K562 (cell line): ENCODE measurements around the gene CCDC138. TPM values are rescaled to one million over a fixed set of nuclear protein-coding genes. Genes with fewer than 3 reads are reported as not detected.

Source experiments
- CBX5 ChIP-seq: IDR thresholded peaks from 2 replicates; pipeline ENCODE4 v1.6.1; 2014; ENCODE audit warnings: low read depth, borderline replicate concordance
- DNMT1 ChIP-seq: fragments of 450-650 bp; IDR thresholded peaks from 2 replicates; pipeline ENCODE4 v1.6.1; 2016; ENCODE audit warnings: antibody characterized with exemption, mild to moderate bottlenecking
- EHMT2 ChIP-seq: fragments of 450-650 bp; IDR thresholded peaks from 2 replicates; pipeline ENCODE4 v1.6.1; 2018; ENCODE audit warnings: antibody characterized with exemption
- EP400 ChIP-seq: fragments of 450-650 bp; IDR thresholded peaks from 2 replicates; pipeline ENCODE4 v1.6.1; 2017; ENCODE audit warnings: antibody characterized with exemption, mild to moderate bottlenecking, moderate library complexity
- ESRRB ChIP-seq: fragments of 250-450 bp; sonication (Bioruptor Pico); IDR thresholded peaks from 2 replicates; pipeline ENCODE4 v1.5.0; 2020; ENCODE audit warnings: mild to moderate bottlenecking, moderate library complexity, borderline replicate concordance
- ETV1 ChIP-seq: fragments of 450-650 bp; conservative IDR thresholded peaks from 2 replicates; pipeline ENCODE4 v1.6.1; 2016; ENCODE audit warnings: missing genetic modification characterization, control low read depth, low read depth, missing compliant biosample characterization
- FIP1L1 ChIP-seq: fragments of 200-400 bp; formaldehyde crosslinking; IDR thresholded peaks from 2 replicates; pipeline ENCODE4 v1.6.1; 2018; ENCODE audit warnings: mild to moderate bottlenecking, low read depth, low read length; ENCODE audit not compliant: poor library complexity, severe bottlenecking
- RBM25 ChIP-seq: fragments of 200-400 bp; formaldehyde crosslinking; IDR thresholded peaks from 2 replicates; pipeline ENCODE4 v1.6.1; 2018; ENCODE audit warnings: low read length, low read depth, moderate library complexity; ENCODE audit not compliant: severe bottlenecking
- SRSF9 ChIP-seq: fragments of 200-400 bp; formaldehyde crosslinking; IDR thresholded peaks from 2 replicates; pipeline ENCODE4 v1.6.1; 2017; ENCODE audit warnings: low read depth, low read length, borderline replicate concordance
- TRIM28 ChIP-seq: fragments of 450-650 bp; IDR thresholded peaks from 2 replicates; pipeline ENCODE4 v1.6.1; 2017
- ZEB2 ChIP-seq: fragments of 450-650 bp; IDR thresholded peaks from 2 replicates; pipeline ENCODE4 v1.6.1; 2016
- ZNF586 ChIP-seq: fragments of 450-650 bp; formaldehyde crosslinking; conservative IDR thresholded peaks from 2 replicates; pipeline ENCODE4 v1.4.0; 2020; ENCODE audit warnings: mild to moderate bottlenecking, moderate library complexity
- polyA plus RNA-seq, 8 experiments: library from polyadenylated mRNA; depleted of rRNA in 4 of 8; stranded (reverse) in 5 of 8; unstranded in 3 of 8; fragments of >200 nt; fragmentation: Nextera tagmentation in 2 of 8; fragmentation: Illumina TruSeq in 1 of 8; extraction: Ambion mirVana in 2 of 8; extraction: Trizol in 1 of 8; gene quantifications; 2 replicates each; pipeline versions ENCODE4 v1.2.1 to v1.2.3, GENCODE V29; 2011 to 2014; ENCODE audit warnings: inconsistent platforms in 1 of 8, missing spikeins in 1 of 8
- total RNA-seq, 7 experiments: library from RNA; depleted of rRNA in 6 of 7; stranded (reverse); fragments of >200 nt in 6 of 7; fragmentation: Illumina TruSeq in 2 of 7; extraction: Trizol in 2 of 7; gene quantifications; 2 replicates each; pipeline versions ENCODE4 v1.2.1 to v1.2.3, GENCODE V29; 2011 to 2021; ENCODE audit warnings: low replicate concordance in 1 of 7
- TF ChIP-seq, protein P1 (sequence below): sonication (generic); formaldehyde crosslinking; IDR thresholded peaks from 2 replicates; pipeline ENCODE4 v1.8.0; 2022; ENCODE audit warnings: mild to moderate bottlenecking, missing genetic modification reagents, borderline replicate concordance
- TF ChIP-seq, protein P2 (sequence below): fragments of 450-650 bp; IDR thresholded peaks from 2 replicates; pipeline ENCODE4 v1.6.1; 2016; ENCODE audit warnings: missing biosample characterization, missing genetic modification characterization
- TF ChIP-seq, protein P3 (sequence below): fragments of 450-650 bp; formaldehyde crosslinking; IDR thresholded peaks from 2 replicates; pipeline ENCODE4 v1.4.0; 2020; ENCODE audit warnings: mild to moderate bottlenecking
- TF ChIP-seq, protein P4 (sequence below): fragments of 250-450 bp; sonication (Bioruptor Pico); IDR thresholded peaks from 2 replicates; pipeline ENCODE4 v1.5.0; 2021; ENCODE audit warnings: mild to moderate bottlenecking, borderline replicate concordance
- TF ChIP-seq, protein P5 (sequence below): sonication (generic); formaldehyde crosslinking; IDR thresholded peaks from 2 replicates; pipeline ENCODE4 v1.8.0; 2023; ENCODE audit warnings: mild to moderate bottlenecking, missing genetic modification reagents
- TF ChIP-seq, protein P6 (sequence below): fragments of 250-450 bp; sonication (Bioruptor Pico); IDR thresholded peaks from 2 replicates; pipeline ENCODE4 v1.8.0; 2021; ENCODE audit warnings: moderate library complexity, mild to moderate bottlenecking, inconsistent platforms

Gene CCDC138
- total and polyA plus RNA-seq, 9 of the 15 experiments (the other 6 are each of a cell fraction or from before 2014, with no cell fraction given) = 17.5 to 44.6 (median 26.7) TPM

DNA sequence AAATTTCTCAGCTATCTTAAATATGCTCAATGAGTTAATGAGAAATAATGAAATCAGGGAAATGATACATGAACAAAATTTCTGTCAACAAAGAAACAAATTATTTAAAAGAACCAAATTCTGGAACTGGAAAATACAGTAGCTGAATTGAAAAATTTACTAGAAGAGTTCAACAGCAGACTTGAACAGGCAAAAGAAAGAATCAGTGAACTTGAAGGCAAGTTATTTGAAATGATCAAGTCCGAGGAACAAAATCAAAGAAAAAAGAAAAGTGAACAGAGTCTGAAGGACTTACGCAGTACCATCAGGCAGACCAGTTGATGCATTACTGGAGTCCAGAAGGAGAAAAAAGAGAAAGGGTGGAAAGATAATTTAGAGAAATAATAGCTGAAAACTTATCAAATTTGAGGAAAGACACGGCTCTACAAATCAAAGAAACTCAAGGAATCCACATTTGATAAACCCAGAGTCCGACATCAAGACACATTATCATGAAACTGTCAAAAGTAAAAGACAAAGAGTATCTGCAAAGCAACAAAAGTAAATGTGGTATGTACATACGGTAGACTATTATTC, 83.6 kb downstream of the CCDC138 start (continued):
- TF ChIP-seq, protein P1, sequence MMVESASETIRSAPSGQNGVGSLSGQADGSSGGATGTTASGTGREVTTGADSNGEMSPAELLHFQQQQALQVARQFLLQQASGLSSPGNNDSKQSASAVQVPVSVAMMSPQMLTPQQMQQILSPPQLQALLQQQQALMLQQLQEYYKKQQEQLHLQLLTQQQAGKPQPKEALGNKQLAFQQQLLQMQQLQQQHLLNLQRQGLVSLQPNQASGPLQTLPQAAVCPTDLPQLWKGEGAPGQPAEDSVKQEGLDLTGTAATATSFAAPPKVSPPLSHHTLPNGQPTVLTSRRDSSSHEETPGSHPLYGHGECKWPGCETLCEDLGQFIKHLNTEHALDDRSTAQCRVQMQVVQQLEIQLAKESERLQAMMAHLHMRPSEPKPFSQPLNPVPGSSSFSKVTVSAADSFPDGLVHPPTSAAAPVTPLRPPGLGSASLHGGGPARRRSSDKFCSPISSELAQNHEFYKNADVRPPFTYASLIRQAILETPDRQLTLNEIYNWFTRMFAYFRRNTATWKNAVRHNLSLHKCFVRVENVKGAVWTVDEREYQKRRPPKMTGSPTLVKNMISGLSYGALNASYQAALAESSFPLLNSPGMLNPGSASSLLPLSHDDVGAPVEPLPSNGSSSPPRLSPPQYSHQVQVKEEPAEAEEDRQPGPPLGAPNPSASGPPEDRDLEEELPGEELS = no peak
- TF ChIP-seq ZNF586 (CRISPR knock-in tag) (no peak), EP400 (no peak), EHMT2 (0 out of 2 replicates have a peak, but pooled peaks have one; percentile 11), DNMT1 (no peak), ESRRB (CRISPR knock-in tag) (no peak), CBX5 (peak; percentile 57; the same call in 1 of the 2 replicates), ZEB2 (peak; percentile 72), ETV1 (no peak), TRIM28 (peak; percentile 95), RBM25 (peak; percentile 15), SRSF9 (no peak), FIP1L1 (no peak)
- TF ChIP-seq, protein P2, sequence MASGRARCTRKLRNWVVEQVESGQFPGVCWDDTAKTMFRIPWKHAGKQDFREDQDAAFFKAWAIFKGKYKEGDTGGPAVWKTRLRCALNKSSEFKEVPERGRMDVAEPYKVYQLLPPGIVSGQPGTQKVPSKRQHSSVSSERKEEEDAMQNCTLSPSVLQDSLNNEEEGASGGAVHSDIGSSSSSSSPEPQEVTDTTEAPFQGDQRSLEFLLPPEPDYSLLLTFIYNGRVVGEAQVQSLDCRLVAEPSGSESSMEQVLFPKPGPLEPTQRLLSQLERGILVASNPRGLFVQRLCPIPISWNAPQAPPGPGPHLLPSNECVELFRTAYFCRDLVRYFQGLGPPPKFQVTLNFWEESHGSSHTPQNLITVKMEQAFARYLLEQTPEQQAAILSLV (tag) = no peak
- TF ChIP-seq, protein P3, sequence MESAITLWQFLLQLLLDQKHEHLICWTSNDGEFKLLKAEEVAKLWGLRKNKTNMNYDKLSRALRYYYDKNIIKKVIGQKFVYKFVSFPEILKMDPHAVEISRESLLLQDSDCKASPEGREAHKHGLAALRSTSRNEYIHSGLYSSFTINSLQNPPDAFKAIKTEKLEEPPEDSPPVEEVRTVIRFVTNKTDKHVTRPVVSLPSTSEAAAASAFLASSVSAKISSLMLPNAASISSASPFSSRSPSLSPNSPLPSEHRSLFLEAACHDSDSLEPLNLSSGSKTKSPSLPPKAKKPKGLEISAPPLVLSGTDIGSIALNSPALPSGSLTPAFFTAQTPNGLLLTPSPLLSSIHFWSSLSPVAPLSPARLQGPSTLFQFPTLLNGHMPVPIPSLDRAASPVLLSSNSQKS (CRISPR knock-in tag) = no peak
- TF ChIP-seq, protein P4, sequence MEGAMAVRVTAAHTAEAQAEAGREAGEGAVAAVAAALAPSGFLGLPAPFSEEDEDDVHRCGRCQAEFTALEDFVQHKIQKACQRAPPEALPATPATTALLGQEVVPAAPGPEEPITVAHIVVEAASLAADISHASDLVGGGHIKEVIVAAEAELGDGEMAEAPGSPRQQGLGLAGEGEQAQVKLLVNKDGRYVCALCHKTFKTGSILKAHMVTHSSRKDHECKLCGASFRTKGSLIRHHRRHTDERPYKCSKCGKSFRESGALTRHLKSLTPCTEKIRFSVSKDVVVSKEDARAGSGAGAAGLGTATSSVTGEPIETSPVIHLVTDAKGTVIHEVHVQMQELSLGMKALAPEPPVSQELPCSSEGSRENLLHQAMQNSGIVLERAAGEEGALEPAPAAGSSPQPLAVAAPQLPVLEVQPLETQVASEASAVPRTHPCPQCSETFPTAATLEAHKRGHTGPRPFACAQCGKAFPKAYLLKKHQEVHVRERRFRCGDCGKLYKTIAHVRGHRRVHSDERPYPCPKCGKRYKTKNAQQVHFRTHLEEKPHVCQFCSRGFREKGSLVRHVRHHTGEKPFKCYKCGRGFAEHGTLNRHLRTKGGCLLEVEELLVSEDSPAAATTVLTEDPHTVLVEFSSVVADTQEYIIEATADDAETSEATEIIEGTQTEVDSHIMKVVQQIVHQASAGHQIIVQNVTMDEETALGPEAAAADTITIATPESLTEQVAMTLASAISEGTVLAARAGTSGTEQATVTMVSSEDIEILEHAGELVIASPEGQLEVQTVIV (CRISPR knock-in tag) = no peak
- TF ChIP-seq, protein P5, sequence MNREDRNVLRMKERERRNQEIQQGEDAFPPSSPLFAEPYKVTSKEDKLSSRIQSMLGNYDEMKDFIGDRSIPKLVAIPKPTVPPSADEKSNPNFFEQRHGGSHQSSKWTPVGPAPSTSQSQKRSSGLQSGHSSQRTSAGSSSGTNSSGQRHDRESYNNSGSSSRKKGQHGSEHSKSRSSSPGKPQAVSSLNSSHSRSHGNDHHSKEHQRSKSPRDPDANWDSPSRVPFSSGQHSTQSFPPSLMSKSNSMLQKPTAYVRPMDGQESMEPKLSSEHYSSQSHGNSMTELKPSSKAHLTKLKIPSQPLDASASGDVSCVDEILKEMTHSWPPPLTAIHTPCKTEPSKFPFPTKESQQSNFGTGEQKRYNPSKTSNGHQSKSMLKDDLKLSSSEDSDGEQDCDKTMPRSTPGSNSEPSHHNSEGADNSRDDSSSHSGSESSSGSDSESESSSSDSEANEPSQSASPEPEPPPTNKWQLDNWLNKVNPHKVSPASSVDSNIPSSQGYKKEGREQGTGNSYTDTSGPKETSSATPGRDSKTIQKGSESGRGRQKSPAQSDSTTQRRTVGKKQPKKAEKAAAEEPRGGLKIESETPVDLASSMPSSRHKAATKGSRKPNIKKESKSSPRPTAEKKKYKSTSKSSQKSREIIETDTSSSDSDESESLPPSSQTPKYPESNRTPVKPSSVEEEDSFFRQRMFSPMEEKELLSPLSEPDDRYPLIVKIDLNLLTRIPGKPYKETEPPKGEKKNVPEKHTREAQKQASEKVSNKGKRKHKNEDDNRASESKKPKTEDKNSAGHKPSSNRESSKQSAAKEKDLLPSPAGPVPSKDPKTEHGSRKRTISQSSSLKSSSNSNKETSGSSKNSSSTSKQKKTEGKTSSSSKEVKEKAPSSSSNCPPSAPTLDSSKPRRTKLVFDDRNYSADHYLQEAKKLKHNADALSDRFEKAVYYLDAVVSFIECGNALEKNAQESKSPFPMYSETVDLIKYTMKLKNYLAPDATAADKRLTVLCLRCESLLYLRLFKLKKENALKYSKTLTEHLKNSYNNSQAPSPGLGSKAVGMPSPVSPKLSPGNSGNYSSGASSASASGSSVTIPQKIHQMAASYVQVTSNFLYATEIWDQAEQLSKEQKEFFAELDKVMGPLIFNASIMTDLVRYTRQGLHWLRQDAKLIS = no peak
- TF ChIP-seq, protein P6, sequence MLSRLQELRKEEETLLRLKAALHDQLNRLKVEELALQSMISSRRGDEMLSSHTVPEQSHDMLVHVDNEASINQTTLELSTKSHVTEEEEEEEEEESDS (CRISPR knock-in tag) = no peak
